K562 (cell line): ENCODE data around the gene ULBP1. TPM values are rescaled to one million over a fixed set of nuclear protein-coding genes. Genes with fewer than 3 reads are reported as not detected.
A peak's percentile ranks its signal among the peaks of the same experiment; 100 is the strongest.

Experiments used
- KDM1A ChIP-seq, 2 experiments: fragments of 450-650 bp; IDR thresholded peaks; 2 replicates each; pipeline ENCODE4 v1.6.1; 2016; ENCODE audit warnings: mild to moderate bottlenecking in 2 of 2
- MCM7 ChIP-seq, 2 experiments: fragments of 450-650 bp; IDR thresholded peaks; 2 replicates each; pipeline ENCODE4 v1.6.1; 2016 to 2018
- MGA ChIP-seq: fragments of 450-650 bp; IDR thresholded peaks from 2 replicates; pipeline ENCODE4 v1.6.1; 2016; ENCODE audit warnings: mild to moderate bottlenecking, moderate library complexity
- NFE2 ChIP-seq: IDR thresholded peaks from 2 replicates; pipeline ENCODE4 v1.6.1; 2014; ENCODE audit warnings: antibody characterized with exemption, low read depth
- PML ChIP-seq: IDR thresholded peaks from 2 replicates; pipeline ENCODE4 v1.6.1; 2012; ENCODE audit warnings: low read length, inconsistent platforms
- SMC3 ChIP-seq: conservative IDR thresholded peaks from 2 replicates; pipeline ENCODE4 v1.6.1; 2011; ENCODE audit warnings: low read depth, low read length, improper control_type of control experiment; ENCODE audit not compliant: insufficient read depth
- ZNF318 ChIP-seq, 2 experiments: fragments of 450-650 bp; IDR thresholded peaks; 2 replicates each; pipeline ENCODE4 v1.6.1; 2016; ENCODE audit warnings: mild to moderate bottlenecking in 2 of 2, borderline replicate concordance in 1 of 2, low read depth in 1 of 2, moderate library complexity in 1 of 2
- polyA plus RNA-seq, 8 experiments: library from polyadenylated mRNA; depleted of rRNA in 4 of 8; stranded (reverse) in 5 of 8; unstranded in 3 of 8; fragments of >200 nt; fragmentation: Nextera tagmentation in 2 of 8; fragmentation: Illumina TruSeq in 1 of 8; extraction: Ambion mirVana in 2 of 8; extraction: Trizol in 1 of 8; gene quantifications; 2 replicates each; pipeline versions ENCODE4 v1.2.1 to v1.2.3, GENCODE V29; 2011 to 2014; ENCODE audit warnings: inconsistent platforms in 1 of 8, missing spikeins in 1 of 8
- total RNA-seq, 7 experiments: library from RNA; depleted of rRNA in 6 of 7; stranded (reverse); fragments of >200 nt in 6 of 7; fragmentation: Illumina TruSeq in 2 of 7; extraction: Trizol in 2 of 7; gene quantifications; 2 replicates each; pipeline versions ENCODE4 v1.2.1 to v1.2.3, GENCODE V29; 2011 to 2021; ENCODE audit warnings: low replicate concordance in 1 of 7

ULBP1 gene
- total and polyA plus RNA-seq, 9 of the 15 experiments (the other 6 are each of a cell fraction or from before 2014, with no cell fraction given): 0.33 to 6.0 (median 2.5) TPM

DNA sequence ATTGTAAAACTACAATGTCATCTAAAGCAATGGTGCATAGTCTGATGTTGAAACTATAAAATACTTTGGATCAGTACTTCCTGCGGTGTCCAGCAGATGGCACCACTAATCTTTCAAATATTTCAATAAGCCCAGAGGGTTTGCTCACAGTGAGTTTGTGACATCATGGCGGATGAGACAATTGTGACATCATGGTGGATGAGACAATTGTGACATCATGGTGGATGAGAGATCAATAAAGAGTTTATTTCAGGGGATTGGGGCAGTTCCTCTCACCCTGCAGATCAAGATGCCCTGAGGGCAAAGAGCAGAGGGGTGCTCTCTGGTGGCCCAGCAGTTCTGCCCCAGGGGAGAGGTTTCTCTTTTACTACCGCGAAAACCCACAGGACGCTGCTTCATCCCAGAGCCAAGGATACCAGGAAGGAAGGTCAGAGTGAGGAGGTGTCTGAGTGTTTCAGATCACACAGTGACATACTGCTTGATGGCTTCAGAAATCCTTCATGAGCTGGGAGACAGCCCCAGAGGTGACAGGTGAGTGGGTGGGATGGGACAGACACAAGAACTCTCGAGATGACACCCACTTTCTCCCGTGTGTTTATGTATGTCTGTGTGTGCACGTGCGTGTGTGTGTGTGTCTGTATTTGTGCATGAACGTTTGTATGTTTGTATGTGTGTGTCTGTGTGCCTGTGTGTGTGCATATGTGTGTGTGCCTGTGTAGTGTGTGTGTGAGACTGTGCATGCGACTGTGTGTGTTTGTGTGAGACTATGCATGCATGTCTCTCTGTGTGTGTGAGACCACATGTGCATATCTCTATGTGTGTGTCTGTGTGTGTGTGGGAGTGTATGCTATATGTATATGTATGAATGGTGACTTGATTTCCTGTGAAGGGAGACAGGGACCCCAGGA, 29.2 kb upstream of the ULBP1 start (continued):
- TF ChIP-seq MGA: no peak
- no peak for TF ChIP-seq MCM7 (IDR thresholded peaks at IDR 0.05)
- peak in 1 of 2 experiments; percentile 70; a peak in 3 of 4 replicates for TF ChIP-seq KDM1A (IDR thresholded peaks at IDR 0.05)
- peak; percentile 92 for TF ChIP-seq SMC3
- no peak for TF ChIP-seq PML
- no peak for TF ChIP-seq ZNF318 (IDR thresholded peaks at IDR 0.05; ENCODE audit: borderline replicate concordance in 1 of 2, low read depth in 1 of 2)
- no peak; the same call in 1 of the 2 replicates for TF ChIP-seq NFE2
